ENCODE measurements around the gene RNASE8.

The RNASE8 gene

GRCh38 chr14:21093769-21094681 is 36.4 kb downstream of the RNASE8 start:
- Histone ChIP-seq H3K36me3 (ENCODE audit: control insufficient read depth, insufficient read depth, low read length) (no peaks in the 10 kb centered on the region), H3K4me3 (replicated peaks; ENCODE audit: low read depth, low read length) (no peak overlapping the region), H3K27me3 (replicated peaks; ENCODE audit: control insufficient read depth, insufficient read depth, low read length) (no peaks in the 10 kb centered on the region)
- DNase-seq (ENCODE audit: extremely low read depth, insufficient read length) = no peak
- TF ChIP-seq CTCF (IDR thresholded peaks at IDR 0.05; ENCODE audit: insufficient read depth, low read length, poor library complexity, severe bottlenecking) = no peak

GRCh38 chr14:21095430-21096205 is 38.0 kb downstream of the RNASE8 start:
- TF ChIP-seq CTCF (IDR thresholded peaks at IDR 0.05; ENCODE audit: insufficient read depth, low read length, poor library complexity, severe bottlenecking) = no peak
- no peaks in the 10 kb centered on the region for H3K27me3 ChIP-seq (replicated peaks; ENCODE audit: control insufficient read depth, insufficient read depth, low read length)
- H3K36me3 ChIP-seq (ENCODE audit: control insufficient read depth, insufficient read depth, low read length) = no peaks in the 10 kb centered on the region
- no peak overlapping the region for H3K4me3 ChIP-seq (replicated peaks; ENCODE audit: low read depth, low read length)
- no peak for DNase-seq (ENCODE audit: extremely low read depth, insufficient read length)

GRCh38 chr14:21096438-21096837 is 38.8 kb downstream of the RNASE8 start:
- no peak for DNase-seq (ENCODE audit: extremely low read depth, insufficient read length)
- Histone ChIP-seq H3K4me3 (replicated peaks; ENCODE audit: low read depth, low read length) (no peak overlapping the region), H3K27me3 (replicated peaks; ENCODE audit: control insufficient read depth, insufficient read depth, low read length) (no peaks in the 10 kb centered on the region), H3K36me3 (ENCODE audit: control insufficient read depth, insufficient read depth, low read length) (no peaks in the 10 kb centered on the region)
- no peak for TF ChIP-seq CTCF (IDR thresholded peaks at IDR 0.05; ENCODE audit: insufficient read depth, low read length, poor library complexity, severe bottlenecking)

GRCh38 chr14:21096978-21097635 is 39.5 kb downstream of the RNASE8 start:
- DNase-seq (ENCODE audit: extremely low read depth, insufficient read length) = no peak
- no peaks in the 10 kb centered on the region for H3K36me3 ChIP-seq (ENCODE audit: control insufficient read depth, insufficient read depth, low read length)
- no peaks in the 10 kb centered on the region for H3K27me3 ChIP-seq (replicated peaks; ENCODE audit: control insufficient read depth, insufficient read depth, low read length)
- no peak for TF ChIP-seq CTCF (IDR thresholded peaks at IDR 0.05; ENCODE audit: insufficient read depth, low read length, poor library complexity, severe bottlenecking)
- no peak overlapping the region for H3K4me3 ChIP-seq (replicated peaks; ENCODE audit: low read depth, low read length)

GRCh38 chr14:21097636-21098075 is 40.0 kb downstream of the RNASE8 start:
- H3K36me3 ChIP-seq (ENCODE audit: control insufficient read depth, insufficient read depth, low read length) = no peaks in the 10 kb centered on the region
- no peak for TF ChIP-seq CTCF (IDR thresholded peaks at IDR 0.05; ENCODE audit: insufficient read depth, low read length, poor library complexity, severe bottlenecking)
- no peak for DNase-seq (ENCODE audit: extremely low read depth, insufficient read length)
- peak overlapping the region; percentile 18 for H3K4me3 ChIP-seq (replicated peaks; ENCODE audit: low read depth, low read length)
- no peaks in the 10 kb centered on the region for H3K27me3 ChIP-seq (replicated peaks; ENCODE audit: control insufficient read depth, insufficient read depth, low read length)
